HUES64 (cell line): ENCODE data around the gene RBM33.

ENCODE experiments used
- H3K27ac ChIP-seq: 2 replicates; pipeline ENCODE4 v1.7.0; 2013; ENCODE audit warnings: low read depth, low read length, inconsistent platforms
- H3K27me3 ChIP-seq: 2 replicates; pipeline ENCODE4 v1.6.1; 2013; ENCODE audit warnings: mild to moderate bottlenecking, low read length; ENCODE audit not compliant: insufficient read depth
- H3K36me3 ChIP-seq: 2 replicates; pipeline ENCODE4 v1.6.1; 2013; ENCODE audit warnings: mild to moderate bottlenecking, low read length; ENCODE audit not compliant: insufficient read depth
- H3K4me1 ChIP-seq: 2 replicates; pipeline ENCODE4 v1.6.1; 2013; ENCODE audit warnings: mild to moderate bottlenecking, low read length, moderate library complexity; ENCODE audit not compliant: insufficient read depth
- H3K4me3 ChIP-seq: 2 replicates; pipeline ENCODE4 v1.5.1; 2013; ENCODE audit warnings: mild to moderate bottlenecking, low read length, moderate library complexity
- H3K9ac ChIP-seq: 2 replicates; pipeline ENCODE4 v1.6.1; 2013; ENCODE audit warnings: mild to moderate bottlenecking, low read depth, low read length
- H3K9me3 ChIP-seq: 2 replicates; pipeline ENCODE4 v1.6.1; 2013; ENCODE audit warnings: low read depth, low read length; ENCODE audit not compliant: insufficient read depth
- WGBS: fragments of 150-250, 120-280 bp; methylation state at CpG from one replicate; pipeline ENCODE4 v1.1.7; 2013; ENCODE audit warnings: missing lambda C conversion rate; 5-methylcytosine and 5-hydroxymethylcytosine counted together

The RBM33 gene

GRCh38 chr7:155810770-155811559 is 166.5 kb downstream of the RBM33 start:
- 2% methylated on average over 19 of the region's 21 CpGs for WGBS
- H3K9ac ChIP-seq, result no peak overlapping the region
- H3K4me3 ChIP-seq, result no peak overlapping the region
- peaks cover 96% of the 10 kb centered on the region for H3K27me3 ChIP-seq
- H3K4me1 ChIP-seq, result peaks cover 50% of the 10 kb centered on the region
- H3K9me3 ChIP-seq, result no peaks in the 10 kb centered on the region
- H3K36me3 ChIP-seq, result no peaks in the 10 kb centered on the region
- no peak overlapping the region for H3K27ac ChIP-seq

GRCh38 chr7:155811560-155811894 is 167.1 kb downstream of the RBM33 start:
- Histone ChIP-seq H3K36me3 (no peaks in the 10 kb centered on the region), H3K9me3 (no peaks in the 10 kb centered on the region), H3K4me3 (peak overlapping the region; percentile 30), H3K27ac (no peak overlapping the region), H3K9ac (no peak overlapping the region), H3K27me3 (peaks cover 96% of the 10 kb centered on the region), H3K4me1 (peaks cover 45% of the 10 kb centered on the region)
- WGBS, result 4% methylated on average over 11 of the region's 13 CpGs

GRCh38 chr7:155811895-155812761 is 167.7 kb downstream of the RBM33 start, which contains the start of gene SHH:
TSS of gene SHH (minus strand) at chr7:155812463. CDS start at chr7:155812122, 341 bp downstream.
- Histone ChIP-seq H3K27me3 (peaks cover 93% of the 10 kb centered on the region), H3K4me1 (peaks cover 40% of the 10 kb centered on the region), H3K27ac (no peak within 1 kb of the TSS), H3K4me3 (peak within 1 kb of the TSS; percentile 30), H3K9me3 (no peaks in the 10 kb centered on the region), H3K36me3 (no peaks in the 10 kb centered on the region), H3K9ac (no peak within 1 kb of the TSS)
- WGBS, result 3% methylated on average over 53 of the region's 53 CpGs

- Histone ChIP-seq H3K9me3 (no peaks in the 10 kb centered on the region), H3K4me1 (peaks cover 33% of the 10 kb centered on the region), H3K4me3 (no peak overlapping the region), H3K27me3 (peaks cover 83% of the 10 kb centered on the region), H3K9ac (no peak overlapping the region), H3K27ac (no peak overlapping the region), H3K36me3 (no peaks in the 10 kb centered on the region)
- WGBS, result 40% methylated on average over 4 of the region's 8 CpGs
Observed at GRCh38 chr7:155813125-155813524, 168.7 kb downstream of the RBM33 start.

- peaks cover 77% of the 10 kb centered on the region for H3K27me3 ChIP-seq
- H3K4me3 ChIP-seq, result no peak overlapping the region
- H3K9ac ChIP-seq, result no peak overlapping the region
- no peak overlapping the region for H3K27ac ChIP-seq
- peaks cover 32% of the 10 kb centered on the region for H3K4me1 ChIP-seq
- WGBS, result 25% methylated on average over 18 of the region's 19 CpGs
- H3K9me3 ChIP-seq, result no peaks in the 10 kb centered on the region
- no peaks in the 10 kb centered on the region for H3K36me3 ChIP-seq
Observed at GRCh38 chr7:155813546-155814315, 169.3 kb downstream of the RBM33 start.

- H3K36me3 ChIP-seq, result no peaks in the 10 kb centered on the region
- 21% methylated on average over 21 of the region's 22 CpGs for WGBS
- no peak overlapping the region for H3K9ac ChIP-seq
- H3K4me3 ChIP-seq, result no peak overlapping the region
- peaks cover 68% of the 10 kb centered on the region for H3K27me3 ChIP-seq
- H3K4me1 ChIP-seq, result peaks cover 24% of the 10 kb centered on the region; the same call in 1 of the 2 replicates
- no peaks in the 10 kb centered on the region for H3K9me3 ChIP-seq
- H3K27ac ChIP-seq, result no peak overlapping the region
Observed at GRCh38 chr7:155814316-155815276, 170.1 kb downstream of the RBM33 start.

GRCh38 chr7:155815332-155816191 is 171.1 kb downstream of the RBM33 start:
- 36% methylated on average over 20 of the region's 20 CpGs for WGBS
- no peak overlapping the region for H3K27ac ChIP-seq
- H3K4me3 ChIP-seq, result no peak overlapping the region

GRCh38 chr7:155816192-155816508 is 171.7 kb downstream of the RBM33 start:
- Histone ChIP-seq H3K4me1 (peaks cover 17% of the 10 kb centered on the region; the same call in 1 of the 2 replicates), H3K36me3 (no peaks in the 10 kb centered on the region), H3K27ac (no peak overlapping the region), H3K4me3 (no peak overlapping the region), H3K27me3 (peaks cover 53% of the 10 kb centered on the region), H3K9ac (no peak overlapping the region), H3K9me3 (no peaks in the 10 kb centered on the region)
- WGBS, result 92% methylated on average over 12 of the region's 12 CpGs

More at GRCh38 chr7:155815332-155816191, 171.1 kb downstream of the RBM33 start:
- no peak overlapping the region for H3K9ac ChIP-seq
- no peaks in the 10 kb centered on the region for H3K9me3 ChIP-seq
- H3K4me1 ChIP-seq, result peaks cover 23% of the 10 kb centered on the region; the same call in 1 of the 2 replicates
- no peaks in the 10 kb centered on the region for H3K36me3 ChIP-seq
- peaks cover 59% of the 10 kb centered on the region for H3K27me3 ChIP-seq

GRCh38 chr7:155816996-155817395 is 172.5 kb downstream of the RBM33 start:
- Histone ChIP-seq H3K4me1 (peaks cover 9% of the 10 kb centered on the region; the same call in 1 of the 2 replicates), H3K27ac (no peak overlapping the region), H3K36me3 (no peaks in the 10 kb centered on the region), H3K4me3 (no peak overlapping the region), H3K27me3 (peaks cover 44% of the 10 kb centered on the region), H3K9ac (no peak overlapping the region), H3K9me3 (no peaks in the 10 kb centered on the region)
- 94% methylated on average over 16 of the region's 16 CpGs for WGBS
